ENCODE data around the gene P2RX2.

GRCh38 chr12:132665794-132666193 is 47.2 kb downstream of the P2RX2 start:
- no peak for TF ChIP-seq GATA3 (IDR thresholded peaks at IDR 0.05; ENCODE audit: low read depth, low read length)
- TF ChIP-seq GATA2 (IDR thresholded peaks at IDR 0.05; ENCODE audit: low read depth, low read length) = no peak
